Body of pancreas (tissue), 4 donors: Measurements from ENCODE around the gene FLOT2.
"Not testable (repeated sequence)": the region's sequence is repeated elsewhere in the genome, so short reads cannot be mapped to it uniquely, and the experiment has no call there.

Source experiments
- CTCF ChIP-seq, 7 experiments: fragments of 450-650 bp in 4 of 7; fragments of 200-600 bp in 3 of 7; sonication (generic) in 3 of 7; IDR thresholded peaks; one replicate each; pipeline ENCODE4 v1.5.1; 2016 to 2019; ENCODE audit warnings: antibody characterized with exemption in 7 of 7
- POLR2A ChIP-seq, 3 donors: fragments of 450-650 bp; IDR thresholded peaks; one replicate each; pipeline ENCODE4 v1.6.1; 2016; ENCODE audit warnings: antibody characterized with exemption in 3 of 3, mild to moderate bottlenecking in 2 of 3

- not testable (repeated sequence) for TF ChIP-seq CTCF, POLR2A (IDR thresholded peaks at IDR 0.05)
These were observed 50.8 kb downstream of the FLOT2 start for GRCh38 chr17:28846699-28847098.
